AG04450 (cell line): ENCODE measurements around the gene TEDC1. TPM values are rescaled to one million over a fixed set of nuclear protein-coding genes. Genes with fewer than 3 reads are reported as not detected.

ENCODE experiments used
- CTCF ChIA-PET: fragments of 300-600, 350-600 bp; formaldehyde crosslinking; extraction: SDS; loops from one replicate; lab custom pipeline; 2022; ENCODE audit warnings: antibody characterized with exemption, inconsistent platforms; lab: Charles Lee
- POLR2A ChIA-PET: fragments of 350-600 bp; formaldehyde crosslinking; extraction: SDS; loops from one replicate; lab custom pipeline; 2021; ENCODE audit warnings: antibody characterized with exemption, inconsistent platforms; lab: Yijun Ruan, JAX
- DNase-seq: peaks from one replicate; pipeline ENCODE4 v3.0.0-alpha.2; 2011; ENCODE audit warnings: low read depth, low spot score
- H3K27ac ChIP-seq: one replicate; pipeline ENCODE4 v1.5.1; 2012; ENCODE audit warnings: low read depth, low read length, control low read depth
- H3K27me3 ChIP-seq: one replicate; pipeline ENCODE4 v1.6.0; 2012; ENCODE audit warnings: low read length; ENCODE audit not compliant: control insufficient read depth, insufficient read depth
- H3K4me3 ChIP-seq: 2 replicates; pipeline ENCODE4 v1.5.1; 2011; ENCODE audit warnings: mild to moderate bottlenecking, low read depth, low read length, control low read depth
- H3K9me3 ChIP-seq: 2 replicates; pipeline ENCODE4 v1.5.1; 2012; ENCODE audit warnings: low read length; ENCODE audit not compliant: control insufficient read depth, insufficient read depth
- polyA plus RNA-seq: library from polyadenylated mRNA; depleted of rRNA; stranded (reverse); fragments of >200 nt; gene quantifications from 2 replicates; pipeline ENCODE4 v1.2.3, GENCODE V29; 2011
- TF ChIP-seq, protein P1 (sequence below): IDR thresholded peaks from 2 replicates; pipeline ENCODE4 v1.5.1; 2011; ENCODE audit warnings: low read depth, low read length, control low read depth, inconsistent platforms

TEDC1 gene
- polyA plus RNA-seq, 1 experiment = 1.7 TPM

DNA sequence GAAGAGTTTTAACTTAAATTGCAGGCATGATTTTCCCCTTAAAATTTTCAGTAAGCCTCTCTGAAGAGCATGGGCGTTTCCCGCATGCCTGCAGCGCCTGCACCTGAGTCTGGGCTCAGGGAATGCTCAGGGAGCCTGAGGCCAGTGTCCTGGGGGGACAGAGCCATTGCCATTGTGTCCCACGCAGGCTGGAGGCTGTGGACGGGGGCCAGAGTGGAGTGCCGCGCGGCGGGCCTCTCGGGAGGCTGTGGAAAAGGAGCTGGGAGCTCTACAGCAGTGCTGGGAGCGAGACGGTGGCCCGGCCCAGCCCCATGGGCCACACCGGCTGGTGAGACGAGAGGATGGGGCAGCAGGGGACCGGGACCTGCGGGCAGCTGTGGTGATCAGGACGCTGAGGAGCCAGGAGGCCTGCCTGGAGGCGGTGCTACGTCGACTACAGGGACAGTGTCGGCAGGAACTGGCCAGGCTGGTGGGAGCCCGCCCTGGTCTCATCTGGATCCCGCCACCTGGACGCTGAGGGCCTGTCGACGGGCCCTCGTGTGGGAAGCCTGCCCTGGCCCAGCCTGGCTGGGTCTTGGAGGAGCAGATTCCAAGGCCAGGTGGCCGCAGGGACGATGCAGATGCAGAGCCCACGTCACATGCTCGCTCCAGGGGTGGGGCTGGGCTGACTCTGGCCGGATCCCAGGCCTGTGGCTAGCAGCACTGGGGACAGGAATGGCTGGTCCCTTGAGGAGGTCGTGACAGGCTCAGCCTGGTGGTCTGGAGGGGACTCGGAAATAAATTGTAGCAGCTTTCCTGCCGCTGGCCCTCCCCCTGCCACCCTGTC, 7.6 kb downstream of the TEDC1 start:
- TF ChIP-seq, protein P1, sequence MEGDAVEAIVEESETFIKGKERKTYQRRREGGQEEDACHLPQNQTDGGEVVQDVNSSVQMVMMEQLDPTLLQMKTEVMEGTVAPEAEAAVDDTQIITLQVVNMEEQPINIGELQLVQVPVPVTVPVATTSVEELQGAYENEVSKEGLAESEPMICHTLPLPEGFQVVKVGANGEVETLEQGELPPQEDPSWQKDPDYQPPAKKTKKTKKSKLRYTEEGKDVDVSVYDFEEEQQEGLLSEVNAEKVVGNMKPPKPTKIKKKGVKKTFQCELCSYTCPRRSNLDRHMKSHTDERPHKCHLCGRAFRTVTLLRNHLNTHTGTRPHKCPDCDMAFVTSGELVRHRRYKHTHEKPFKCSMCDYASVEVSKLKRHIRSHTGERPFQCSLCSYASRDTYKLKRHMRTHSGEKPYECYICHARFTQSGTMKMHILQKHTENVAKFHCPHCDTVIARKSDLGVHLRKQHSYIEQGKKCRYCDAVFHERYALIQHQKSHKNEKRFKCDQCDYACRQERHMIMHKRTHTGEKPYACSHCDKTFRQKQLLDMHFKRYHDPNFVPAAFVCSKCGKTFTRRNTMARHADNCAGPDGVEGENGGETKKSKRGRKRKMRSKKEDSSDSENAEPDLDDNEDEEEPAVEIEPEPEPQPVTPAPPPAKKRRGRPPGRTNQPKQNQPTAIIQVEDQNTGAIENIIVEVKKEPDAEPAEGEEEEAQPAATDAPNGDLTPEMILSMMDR = no peak
- Histone ChIP-seq H3K27ac (no peak overlapping the region), H3K27me3 (no peaks in the 10 kb centered on the region), H3K9me3 (no peaks in the 10 kb centered on the region; the same call in 1 of the 2 replicates), H3K4me3 (no peak overlapping the region)
- POLR2A ChIA-PET = no interaction called here
- CTCF ChIA-PET = no interaction called here
- DNase-seq = no peak

DNA sequence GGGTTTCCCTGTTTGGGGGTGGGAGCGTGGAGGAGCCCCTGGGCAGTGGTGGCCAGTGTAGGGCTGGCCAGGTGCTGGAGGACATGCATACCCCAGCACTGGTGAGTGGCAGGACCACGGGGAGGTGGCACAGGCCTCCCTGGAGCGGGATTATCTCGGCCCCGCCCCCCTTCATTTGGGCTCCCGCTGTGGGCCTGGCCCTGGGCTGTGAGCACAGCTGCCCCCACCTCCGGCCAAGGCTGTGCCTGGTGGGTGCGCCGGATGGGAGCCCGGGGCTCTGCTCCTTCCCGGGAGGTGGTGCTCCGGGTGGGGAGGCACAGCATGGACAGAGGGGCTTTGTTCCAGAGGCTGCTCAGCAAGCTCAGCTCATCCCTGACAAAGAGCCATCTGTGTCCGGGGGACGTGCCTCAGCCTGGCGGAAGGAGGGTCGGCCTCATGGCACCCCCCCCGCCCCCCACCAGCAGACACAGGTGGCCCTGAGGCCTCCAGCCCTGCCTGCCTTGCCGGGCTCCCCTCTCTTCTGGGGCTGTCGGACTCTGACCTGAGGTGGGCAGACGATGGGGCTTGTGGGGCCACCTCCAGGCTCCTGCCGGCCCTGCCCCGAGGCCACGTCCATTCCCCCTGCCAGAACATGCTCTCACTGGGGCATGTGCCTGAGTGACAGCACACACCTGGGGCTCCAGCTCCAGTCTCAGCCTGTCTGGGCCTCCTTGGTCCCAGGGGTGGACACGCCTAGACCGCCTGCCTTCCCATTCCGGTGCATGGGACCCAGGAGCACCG, 8.4 kb downstream of the TEDC1 start:
- no peak for DNase-seq
- no peaks in the 10 kb centered on the region for H3K27me3 ChIP-seq
- no peak overlapping the region for H3K4me3 ChIP-seq
- H3K9me3 ChIP-seq = no peaks in the 10 kb centered on the region; the same call in 1 of the 2 replicates
- ChIA-PET POLR2A (no interaction called here), CTCF (no interaction called here)
- no peak overlapping the region for H3K27ac ChIP-seq
- TF ChIP-seq, protein P1 = no peak

DNA sequence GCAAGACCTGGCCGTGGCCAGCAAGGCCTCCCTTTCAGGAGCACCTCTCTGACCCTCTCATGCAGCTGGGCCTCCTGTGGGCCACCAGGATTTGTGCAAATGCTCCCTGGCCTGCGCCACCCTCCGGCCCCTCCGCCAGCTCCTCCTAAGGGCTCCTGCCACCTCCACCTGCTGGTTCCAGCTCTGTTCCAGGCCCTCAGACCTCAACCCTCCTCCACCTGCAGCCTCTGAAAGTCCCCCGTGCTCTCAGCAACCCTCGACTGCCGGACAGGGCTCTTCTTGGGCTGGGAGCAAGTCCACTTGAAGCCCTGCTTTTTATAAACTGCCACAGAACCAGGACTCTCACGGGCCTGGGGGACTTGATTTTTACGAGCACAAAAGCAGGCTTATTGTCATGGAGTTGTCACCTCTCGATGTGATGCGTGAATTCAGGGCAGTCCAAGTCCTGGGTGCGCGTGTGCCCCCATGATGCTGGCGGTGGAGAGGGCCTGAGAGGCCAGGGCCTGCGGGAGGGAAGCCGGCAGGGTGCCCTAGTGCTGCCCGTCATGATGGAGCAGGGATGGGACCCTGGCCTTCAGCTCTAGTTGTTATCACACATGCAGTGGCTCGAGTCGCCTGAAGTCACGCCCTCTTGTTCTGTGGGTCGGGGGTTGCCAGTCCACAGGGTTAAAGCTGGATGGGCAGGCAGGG, 9.1 kb downstream of the TEDC1 start:
- H3K9me3 ChIP-seq = no peaks in the 10 kb centered on the region; the same call in 1 of the 2 replicates
- DNase-seq = no peak
- H3K27me3 ChIP-seq = no peaks in the 10 kb centered on the region
- H3K4me3 ChIP-seq = no peak overlapping the region
- ChIA-PET POLR2A (interaction anchor here (0.6 kb wide), 1 partner anchor 33 kb away, joined by 3 read pairs; no protein-coding TSS in a partner anchor), CTCF (no interaction called here)
- H3K27ac ChIP-seq = no peak overlapping the region
- TF ChIP-seq, protein P1 = no peak

DNA sequence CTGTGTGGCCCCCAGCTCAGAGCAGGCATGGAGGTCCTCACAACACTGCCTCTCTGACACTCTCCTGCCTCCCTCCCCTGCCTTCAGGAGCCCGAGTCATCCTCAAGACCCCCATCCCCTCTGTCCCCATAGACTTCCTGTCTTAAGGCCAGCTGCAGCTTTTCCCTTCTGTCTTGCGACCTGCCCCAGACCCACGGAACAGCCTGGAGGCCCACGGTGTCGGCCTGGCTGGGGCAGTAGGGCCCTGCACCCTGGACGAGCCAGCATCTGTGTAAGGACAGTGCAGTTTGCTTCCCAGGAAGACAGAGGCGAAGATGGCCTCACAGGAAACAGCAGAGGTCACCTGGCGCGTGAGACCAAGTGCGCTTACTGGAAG, 9.7 kb downstream of the TEDC1 start:
- no peak overlapping the region for H3K4me3 ChIP-seq
- TF ChIP-seq, protein P1 = no peak
- no peak for DNase-seq
- H3K27me3 ChIP-seq = no peaks in the 10 kb centered on the region
- ChIA-PET POLR2A (interaction anchor here (0.6 kb wide), 1 partner anchor 33 kb away, joined by 3 read pairs; no protein-coding TSS in a partner anchor), CTCF (interaction anchor here (0.6 kb wide), 1 partner anchor 16 kb away, joined by 3 read pairs; no protein-coding TSS in a partner anchor)
- no peaks in the 10 kb centered on the region; the same call in 1 of the 2 replicates for H3K9me3 ChIP-seq
- H3K27ac ChIP-seq = no peak overlapping the region
